Endodermal cell (in vitro differentiated cells): ENCODE data around the gene C1QTNF8. TPM values are rescaled to one million over a fixed set of nuclear protein-coding genes. Genes with fewer than 3 reads are reported as not detected.

Source experiments
- DNase-seq: peaks from one replicate; pipeline ENCODE4 v3.0.0-alpha.2; 2017
- H3K27ac ChIP-seq: 2 replicates; pipeline ENCODE4 v1.5.1; 2013; ENCODE audit warnings: mild to moderate bottlenecking, low read depth, low read length, moderate library complexity
- H3K27me3 ChIP-seq: 2 replicates; pipeline ENCODE4 v1.6.1; 2013; ENCODE audit warnings: mild to moderate bottlenecking, low read length, moderate library complexity; ENCODE audit not compliant: insufficient read depth, control insufficient read depth, poor library complexity, severe bottlenecking
- H3K36me3 ChIP-seq: 2 replicates; pipeline ENCODE4 v1.7.0; 2013; ENCODE audit warnings: mild to moderate bottlenecking, low read length, moderate library complexity; ENCODE audit not compliant: control insufficient read depth, insufficient read depth
- H3K4me1 ChIP-seq: one replicate; pipeline ENCODE4 v1.7.0; 2013; ENCODE audit warnings: low read length; ENCODE audit not compliant: control insufficient read depth, insufficient read depth
- H3K4me3 ChIP-seq: 2 replicates; pipeline ENCODE4 v1.5.1; 2013; ENCODE audit warnings: mild to moderate bottlenecking, low read length, moderate library complexity
- H3K9ac ChIP-seq: 2 replicates; pipeline ENCODE4 v1.6.1; 2013; ENCODE audit warnings: mild to moderate bottlenecking, low read length, moderate library complexity; ENCODE audit not compliant: poor library complexity, severe bottlenecking; ENCODE audit errors: extremely low read depth
- H3K9me3 ChIP-seq: 2 replicates; pipeline ENCODE4 v1.6.1; 2013; ENCODE audit warnings: mild to moderate bottlenecking, low read length, moderate library complexity; ENCODE audit not compliant: control insufficient read depth
- H3K27ac Mint-ChIP-seq: 2 replicates; pipeline ENCODE4 v1.8.0; 2020; ENCODE audit warnings: mixed read lengths
- H3K27me3 Mint-ChIP-seq: 2 replicates; pipeline ENCODE4 v1.8.0; 2021; ENCODE audit warnings: mild to moderate bottlenecking, mixed read lengths; ENCODE audit not compliant: insufficient read depth
- H3K36me3 Mint-ChIP-seq: 2 replicates; pipeline ENCODE4 v1.8.0; 2020; ENCODE audit warnings: low read depth, mixed read lengths
- H3K4me1 Mint-ChIP-seq: 2 replicates; pipeline ENCODE4 v1.8.0; 2020; ENCODE audit warnings: mixed read lengths
- H3K4me3 Mint-ChIP-seq: 2 replicates; pipeline ENCODE4 v1.8.0; 2020; ENCODE audit warnings: mild to moderate bottlenecking, moderate library complexity, mixed read lengths
- H3K9me3 Mint-ChIP-seq: 2 replicates; pipeline ENCODE4 v1.8.0; 2020; ENCODE audit warnings: mild to moderate bottlenecking, mixed read lengths
- WGBS, 2 experiments: methylation state at CpG; one replicate each; pipeline versions ENCODE4 v1.1.5 to v1.1.7; 2013; ENCODE audit warnings: missing lambda C conversion rate in 2 of 2, mixed read lengths in 1 of 2; ENCODE audit not compliant: insufficient coverage in 1 of 2, insufficient read length in 1 of 2; 5-methylcytosine and 5-hydroxymethylcytosine counted together
- total RNA-seq, 2 donors: library from RNA; stranded (reverse); fragmentation: NEBNext Ultra II Directional in 1 of 2; extraction: Animal tissue kit (Norgen Biotek cat#: 25700) in 1 of 2; gene quantifications; 2 replicates in 1 of 2; 3 replicates in 1 of 2; pipeline ENCODE4 v1.2.1, GENCODE V29; 2021
- TF ChIP-seq, protein P1 (sequence below): fragments of 200-600 bp; sonication (generic); conservative IDR thresholded peaks from 2 replicates; pipeline ENCODE4 v1.5.0; 2021; ENCODE audit warnings: antibody characterized with exemption, mild to moderate bottlenecking

The C1QTNF8 gene
- total RNA-seq, 2 donors from 2014 or later: 0.15 to 0.20 TPM

DNA sequence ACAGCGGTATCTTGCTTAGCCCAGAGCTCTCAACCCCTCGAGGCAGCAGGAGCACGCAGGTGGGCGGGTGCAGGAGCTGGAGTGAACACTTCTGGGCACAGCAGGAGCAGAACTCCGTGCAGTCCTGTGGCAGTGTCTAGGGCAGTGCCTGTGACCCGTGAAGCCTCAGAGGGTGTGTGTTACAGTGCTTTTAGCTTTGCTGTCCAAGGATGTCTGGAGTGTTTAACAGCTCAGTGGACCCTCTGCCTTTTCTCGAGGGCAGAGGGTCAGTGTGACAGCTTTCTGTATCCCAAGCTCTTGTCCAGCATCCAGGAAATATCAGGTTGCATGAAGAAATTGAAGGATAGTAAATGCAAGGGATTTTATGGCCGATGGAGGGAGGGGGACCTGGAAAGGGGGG is 39.8 kb downstream of the C1QTNF8 start:
- DNase-seq: no peak
- 85 to 91% methylated on average over 5 to 8 of the region's 8 CpGs for WGBS, 2 experiments

DNA sequence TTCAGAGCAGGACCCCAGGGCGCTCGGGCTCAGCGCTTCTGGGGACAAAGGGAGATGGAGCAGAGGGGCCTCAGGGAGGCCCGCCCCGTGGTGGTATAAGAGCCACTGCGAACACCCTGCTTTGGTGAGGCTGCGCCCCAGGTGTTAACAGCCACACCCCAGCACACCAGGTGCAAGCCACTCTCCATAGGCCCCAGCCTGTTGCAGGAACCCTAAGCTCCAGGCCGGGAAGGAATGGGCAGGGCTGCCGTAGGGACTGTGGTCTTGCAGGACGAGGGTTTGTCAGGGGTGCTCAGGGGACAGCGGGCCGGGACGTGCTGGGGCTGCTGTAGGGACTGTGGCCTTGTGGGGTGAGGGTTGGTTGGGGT is 40.5 kb downstream of the C1QTNF8 start:
- Mint-ChIP-seq H3K27me3 (peaks cover 2% of the 10 kb centered on the region), H3K9me3 (peaks cover 10% of the 10 kb centered on the region), H3K4me1 (no peaks in the 10 kb centered on the region), H3K36me3 (no peaks in the 10 kb centered on the region), H3K27ac (no peak overlapping the region), H3K4me3 (no peak overlapping the region)
- H3K4me1 ChIP-seq: no peaks in the 10 kb centered on the region
- no peak overlapping the region for H3K4me3 ChIP-seq
- TF ChIP-seq, protein P1, sequence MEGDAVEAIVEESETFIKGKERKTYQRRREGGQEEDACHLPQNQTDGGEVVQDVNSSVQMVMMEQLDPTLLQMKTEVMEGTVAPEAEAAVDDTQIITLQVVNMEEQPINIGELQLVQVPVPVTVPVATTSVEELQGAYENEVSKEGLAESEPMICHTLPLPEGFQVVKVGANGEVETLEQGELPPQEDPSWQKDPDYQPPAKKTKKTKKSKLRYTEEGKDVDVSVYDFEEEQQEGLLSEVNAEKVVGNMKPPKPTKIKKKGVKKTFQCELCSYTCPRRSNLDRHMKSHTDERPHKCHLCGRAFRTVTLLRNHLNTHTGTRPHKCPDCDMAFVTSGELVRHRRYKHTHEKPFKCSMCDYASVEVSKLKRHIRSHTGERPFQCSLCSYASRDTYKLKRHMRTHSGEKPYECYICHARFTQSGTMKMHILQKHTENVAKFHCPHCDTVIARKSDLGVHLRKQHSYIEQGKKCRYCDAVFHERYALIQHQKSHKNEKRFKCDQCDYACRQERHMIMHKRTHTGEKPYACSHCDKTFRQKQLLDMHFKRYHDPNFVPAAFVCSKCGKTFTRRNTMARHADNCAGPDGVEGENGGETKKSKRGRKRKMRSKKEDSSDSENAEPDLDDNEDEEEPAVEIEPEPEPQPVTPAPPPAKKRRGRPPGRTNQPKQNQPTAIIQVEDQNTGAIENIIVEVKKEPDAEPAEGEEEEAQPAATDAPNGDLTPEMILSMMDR: no peak
- H3K9me3 ChIP-seq: peaks cover 6% of the 10 kb centered on the region
- no peak for DNase-seq
- no peaks in the 10 kb centered on the region for H3K36me3 ChIP-seq
- H3K27me3 ChIP-seq: no peaks in the 10 kb centered on the region
- no peak overlapping the region for H3K9ac ChIP-seq
- WGBS, 2 experiments: 86 to 88% methylated on average over 5 to 13 of the region's 13 CpGs
- no peak overlapping the region for H3K27ac ChIP-seq

More for the DNA sequence above, 39.8 kb downstream of the C1QTNF8 start:
- H3K27me3 ChIP-seq: no peaks in the 10 kb centered on the region
- H3K4me3 Mint-ChIP-seq: no peak overlapping the region
- peaks cover 10% of the 10 kb centered on the region for H3K9me3 Mint-ChIP-seq
- H3K27ac ChIP-seq: no peak overlapping the region
- H3K27ac Mint-ChIP-seq: no peak overlapping the region
- no peak overlapping the region for H3K4me3 ChIP-seq
- H3K4me1 ChIP-seq: no peaks in the 10 kb centered on the region
- H3K9me3 ChIP-seq: peaks cover 6% of the 10 kb centered on the region
- H3K36me3 Mint-ChIP-seq: no peaks in the 10 kb centered on the region
- H3K4me1 Mint-ChIP-seq: no peaks in the 10 kb centered on the region
- H3K27me3 Mint-ChIP-seq: peaks cover 2% of the 10 kb centered on the region
- TF ChIP-seq, protein P1: no peak
- no peaks in the 10 kb centered on the region for H3K36me3 ChIP-seq
- H3K9ac ChIP-seq: no peak overlapping the region

DNA sequence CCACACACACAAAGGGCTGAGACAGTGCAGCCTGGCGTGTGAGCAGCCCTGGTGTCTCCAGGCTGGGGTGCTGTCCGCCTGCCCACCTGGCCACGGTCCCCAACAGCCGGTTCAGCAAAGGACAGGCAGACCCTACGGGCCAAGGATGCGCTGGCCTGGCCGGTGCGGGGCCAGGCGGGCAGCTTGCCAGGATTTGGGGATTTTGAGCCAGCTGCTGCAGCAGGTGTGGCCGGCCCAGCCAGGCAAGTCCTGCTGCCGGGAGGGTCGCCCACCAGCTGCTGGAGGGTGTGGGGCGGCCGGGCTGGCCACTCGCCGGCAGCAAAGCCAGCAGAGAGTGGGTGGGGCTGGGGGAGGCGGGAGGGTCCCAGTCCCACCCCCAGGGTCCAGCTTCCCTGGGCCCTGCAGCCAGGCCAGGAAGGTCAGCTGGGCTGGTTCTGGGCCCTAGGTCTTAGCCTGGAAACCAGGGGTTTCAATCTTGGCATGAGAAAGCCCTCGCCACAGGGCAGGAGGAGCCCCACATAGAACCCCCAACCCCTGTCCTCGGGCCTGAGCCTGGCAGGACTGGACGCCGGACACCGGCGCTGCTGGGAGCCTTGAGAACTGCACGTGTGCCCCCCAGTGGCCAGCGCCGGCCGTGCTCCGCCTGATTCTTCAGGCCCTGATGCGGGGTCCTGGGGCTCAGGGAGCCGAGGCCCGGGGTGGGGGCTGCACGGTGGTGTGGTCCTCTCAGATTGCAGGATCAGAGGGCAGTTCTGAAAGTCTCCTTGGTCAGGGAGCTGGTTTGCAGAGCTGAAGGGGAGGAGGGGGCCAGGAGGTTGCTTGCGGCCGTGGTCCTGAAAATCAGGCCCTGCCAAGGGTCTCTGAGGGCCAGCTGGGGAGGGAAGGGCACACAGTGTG is 41.1 kb downstream of the C1QTNF8 start:
- DNase-seq: peak; percentile 90
- Mint-ChIP-seq H3K4me1 (no peaks in the 10 kb centered on the region), H3K9me3 (peaks cover 10% of the 10 kb centered on the region), H3K4me3 (no peak overlapping the region), H3K36me3 (no peaks in the 10 kb centered on the region), H3K27ac (no peak overlapping the region), H3K27me3 (peaks cover 2% of the 10 kb centered on the region)
- H3K9ac ChIP-seq: no peak overlapping the region
- H3K36me3 ChIP-seq: no peaks in the 10 kb centered on the region
- WGBS, 2 experiments: 51 to 89% methylated on average over 7 to 34 of the region's 34 CpGs
- TF ChIP-seq, protein P1: peak; percentile 90
- no peak overlapping the region for H3K4me3 ChIP-seq
- H3K9me3 ChIP-seq: peaks cover 6% of the 10 kb centered on the region
- no peaks in the 10 kb centered on the region for H3K4me1 ChIP-seq
- no peaks in the 10 kb centered on the region for H3K27me3 ChIP-seq
- no peak overlapping the region for H3K27ac ChIP-seq
